IPS DF 6.9 (cell line): ENCODE data around the gene MMEL1.

Experiments
- DNase-seq: peaks from one replicate; pipeline ENCODE4 v3.0.0-alpha.2; 2013; ENCODE audit warnings: low read depth, low spot score
- H3K27ac ChIP-seq: one replicate; pipeline ENCODE4 v1.5.1; 2013; ENCODE audit warnings: low read length, control low read depth
- H3K27me3 ChIP-seq: 2 replicates; pipeline ENCODE4 v1.6.1; 2013; ENCODE audit warnings: mild to moderate bottlenecking, low read length; ENCODE audit not compliant: control insufficient read depth, insufficient read depth
- H3K36me3 ChIP-seq: 2 replicates; pipeline ENCODE4 v1.6.1; 2013; ENCODE audit warnings: low read length; ENCODE audit not compliant: control insufficient read depth, insufficient read depth
- H3K4me1 ChIP-seq: 2 replicates; pipeline ENCODE4 v1.6.1; 2013; ENCODE audit warnings: low read length; ENCODE audit not compliant: control insufficient read depth, insufficient read depth
- H3K4me3 ChIP-seq: 2 replicates; pipeline ENCODE4 v1.5.1; 2013; ENCODE audit warnings: mild to moderate bottlenecking, low read length
- H3K9me3 ChIP-seq: 2 replicates; pipeline ENCODE4 v1.6.1; 2013; ENCODE audit warnings: low read length, inconsistent platforms; ENCODE audit not compliant: control insufficient read depth, insufficient read depth
- WGBS: extraction: QIAGEN DNeasy Blood & Tissue Kit; methylation state at CpG from one replicate; pipeline ENCODE4 v1.1.7; 2013; ENCODE audit warnings: mixed read lengths, missing lambda C conversion rate; ENCODE audit not compliant: insufficient read length, insufficient coverage; 5-methylcytosine and 5-hydroxymethylcytosine counted together

Gene MMEL1

DNA sequence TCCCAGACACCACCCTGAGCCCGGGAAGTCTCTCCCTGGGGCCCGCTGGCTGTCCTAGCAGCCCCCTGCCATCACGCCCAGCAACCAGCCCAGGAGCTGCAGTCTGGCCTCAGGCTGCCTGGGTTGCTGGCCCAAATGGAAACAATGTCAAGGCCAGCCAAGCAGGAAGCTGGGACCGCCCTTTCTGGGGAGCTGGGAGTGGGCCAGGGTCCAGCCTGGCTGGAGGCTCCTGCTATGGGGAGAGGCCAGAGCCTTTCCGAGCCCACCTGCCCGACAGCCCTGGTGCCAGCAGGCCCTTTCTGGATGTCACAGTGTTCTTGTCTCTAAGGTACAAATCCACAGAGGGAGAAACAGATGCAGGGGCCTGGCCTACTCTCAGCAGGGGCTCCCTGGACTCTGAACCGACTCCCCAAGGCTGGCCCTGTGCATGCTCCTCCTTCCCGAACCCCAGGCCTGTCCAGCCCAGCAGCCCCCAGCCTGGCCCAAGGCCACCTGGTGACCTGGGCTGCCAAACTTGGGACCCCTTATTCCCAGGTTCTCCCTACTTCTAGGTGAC, 1.2 kb upstream of the MMEL1 start:
- no peak overlapping the region for H3K4me3 ChIP-seq
- H3K27ac ChIP-seq: no peak overlapping the region
- no peaks in the 10 kb centered on the region; the same call in 1 of the 2 replicates for H3K4me1 ChIP-seq
- no peak for DNase-seq
- WGBS: no CpG with 5 or more reads among the region's 8 CpGs
- H3K27me3 ChIP-seq: no peaks in the 10 kb centered on the region
- no peaks in the 10 kb centered on the region for H3K36me3 ChIP-seq
- peaks cover 55% of the 10 kb centered on the region for H3K9me3 ChIP-seq

DNA sequence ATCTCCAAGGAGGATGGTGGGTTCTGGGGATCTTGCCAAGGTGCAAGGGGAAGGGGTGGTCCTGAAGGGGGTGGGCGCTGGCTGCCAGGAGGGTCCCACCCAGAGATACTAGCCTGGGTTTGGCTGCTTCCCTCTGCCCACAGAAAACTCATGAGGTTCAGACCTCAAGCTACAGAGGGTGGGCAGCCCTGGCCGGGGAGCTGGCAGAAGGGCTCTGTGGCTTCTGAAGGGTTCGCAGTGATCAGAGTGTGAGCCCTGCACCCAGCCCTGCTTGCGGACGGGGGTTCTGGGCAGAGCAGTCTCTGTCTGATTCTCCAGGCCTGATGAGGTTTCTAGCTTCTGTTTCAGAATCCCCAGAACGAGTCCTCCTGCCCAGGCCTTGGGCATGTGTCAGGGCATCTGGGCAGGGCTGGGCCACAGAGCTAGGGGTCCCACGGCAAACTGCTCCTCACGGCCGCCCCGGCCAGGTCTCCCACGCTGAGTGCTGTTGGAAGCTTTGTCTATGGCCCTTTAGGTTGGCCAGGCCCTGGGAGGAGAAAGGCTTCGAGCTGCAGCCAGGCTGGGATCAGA, 635 bp upstream of the MMEL1 start:
- H3K4me3 ChIP-seq: no peak overlapping the region
- peaks cover 54% of the 10 kb centered on the region for H3K9me3 ChIP-seq
- H3K4me1 ChIP-seq: no peaks in the 10 kb centered on the region; the same call in 1 of the 2 replicates
- no peaks in the 10 kb centered on the region for H3K36me3 ChIP-seq
- no CpG with 5 or more reads among the region's 12 CpGs for WGBS
- H3K27me3 ChIP-seq: no peaks in the 10 kb centered on the region
- H3K27ac ChIP-seq: no peak overlapping the region
- DNase-seq: no peak

DNA sequence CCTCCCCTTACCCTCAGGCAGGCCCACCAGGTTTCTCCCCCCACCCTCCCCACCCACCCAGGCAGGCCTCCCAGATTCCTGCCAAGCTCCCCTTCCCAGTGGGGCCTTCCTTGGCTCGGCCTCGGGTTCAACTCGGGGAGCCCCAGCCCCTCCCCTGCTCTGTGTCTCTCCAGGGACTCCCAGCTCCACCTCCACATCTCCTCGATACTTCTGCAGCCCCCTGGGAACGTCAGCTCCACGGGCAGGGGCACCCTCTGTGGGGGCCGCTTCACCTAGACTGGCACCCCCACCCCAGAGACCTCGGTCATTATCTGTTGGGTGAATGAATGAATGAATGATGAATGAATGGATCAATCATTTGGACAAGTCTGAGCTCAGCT, 775 bp downstream of the MMEL1 start:
- Histone ChIP-seq H3K27me3 (no peaks in the 10 kb centered on the region), H3K4me1 (no peaks in the 10 kb centered on the region), H3K9me3 (peaks cover 51% of the 10 kb centered on the region), H3K36me3 (no peaks in the 10 kb centered on the region), H3K27ac (no peak overlapping the region), H3K4me3 (no peak overlapping the region)
- no peak for DNase-seq
- WGBS: no CpG with 5 or more reads among the region's 8 CpGs

DNA sequence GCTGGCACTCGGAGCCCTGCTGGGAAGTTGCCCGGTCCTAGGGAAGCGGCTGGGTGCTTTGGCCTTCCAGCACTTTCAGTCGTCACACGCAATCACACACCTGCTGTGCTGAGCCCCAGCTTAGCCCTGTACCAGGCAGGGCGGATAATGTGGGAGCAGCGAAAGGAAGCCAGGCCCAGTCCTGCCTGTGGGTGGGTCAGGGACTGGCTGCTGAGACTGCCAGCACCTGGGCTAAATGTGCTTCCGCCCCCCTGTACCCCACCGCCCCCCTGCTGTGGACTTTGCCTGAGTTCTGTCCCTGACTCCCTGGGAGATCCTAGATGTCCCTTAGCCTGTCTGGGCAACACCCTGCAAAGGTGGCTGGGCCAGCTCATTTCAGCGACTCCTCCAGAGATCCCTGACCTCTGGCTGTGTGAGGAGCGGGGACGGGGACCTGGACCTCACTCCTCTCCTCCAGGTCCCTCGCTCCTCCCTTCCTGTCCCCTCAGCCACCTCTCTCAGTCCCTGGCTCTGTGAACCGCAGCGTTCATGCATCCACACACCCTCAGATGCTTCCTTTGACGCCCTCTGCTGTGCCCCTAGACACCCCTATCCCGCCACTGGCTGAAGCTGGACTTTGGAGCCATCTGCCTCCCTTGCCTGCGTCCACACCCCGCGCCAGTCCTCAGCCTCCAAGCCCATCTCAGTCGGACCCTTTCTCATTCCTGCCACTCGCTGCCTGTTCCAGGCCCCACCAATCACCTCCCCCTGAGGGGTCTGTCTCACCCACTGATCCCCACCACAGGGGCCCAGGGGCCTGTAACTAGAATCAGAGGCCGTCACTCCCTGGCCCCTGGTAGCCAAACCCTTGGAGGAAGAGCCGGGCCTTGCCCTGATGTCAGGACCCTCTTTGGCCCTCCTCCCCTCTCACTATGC, 1.4 kb downstream of the MMEL1 start:
- no peak for DNase-seq
- H3K36me3 ChIP-seq: no peaks in the 10 kb centered on the region
- H3K27me3 ChIP-seq: no peaks in the 10 kb centered on the region
- no peak overlapping the region for H3K4me3 ChIP-seq
- no peak overlapping the region for H3K27ac ChIP-seq
- no CpG with 5 or more reads among the region's 24 CpGs for WGBS
- H3K9me3 ChIP-seq: peaks cover 48% of the 10 kb centered on the region
- no peaks in the 10 kb centered on the region for H3K4me1 ChIP-seq

GRCh38 chr1:2630498-2631135, 2.2 kb downstream of the MMEL1 start:
- no peak overlapping the region for H3K27ac ChIP-seq
- DNase-seq: no peak
- no peaks in the 10 kb centered on the region for H3K27me3 ChIP-seq
- H3K36me3 ChIP-seq: no peaks in the 10 kb centered on the region
- WGBS: no CpG with 5 or more reads among the region's 35 CpGs
- H3K4me3 ChIP-seq: no peak overlapping the region
- no peaks in the 10 kb centered on the region for H3K4me1 ChIP-seq
- H3K9me3 ChIP-seq: peaks cover 45% of the 10 kb centered on the region

DNA sequence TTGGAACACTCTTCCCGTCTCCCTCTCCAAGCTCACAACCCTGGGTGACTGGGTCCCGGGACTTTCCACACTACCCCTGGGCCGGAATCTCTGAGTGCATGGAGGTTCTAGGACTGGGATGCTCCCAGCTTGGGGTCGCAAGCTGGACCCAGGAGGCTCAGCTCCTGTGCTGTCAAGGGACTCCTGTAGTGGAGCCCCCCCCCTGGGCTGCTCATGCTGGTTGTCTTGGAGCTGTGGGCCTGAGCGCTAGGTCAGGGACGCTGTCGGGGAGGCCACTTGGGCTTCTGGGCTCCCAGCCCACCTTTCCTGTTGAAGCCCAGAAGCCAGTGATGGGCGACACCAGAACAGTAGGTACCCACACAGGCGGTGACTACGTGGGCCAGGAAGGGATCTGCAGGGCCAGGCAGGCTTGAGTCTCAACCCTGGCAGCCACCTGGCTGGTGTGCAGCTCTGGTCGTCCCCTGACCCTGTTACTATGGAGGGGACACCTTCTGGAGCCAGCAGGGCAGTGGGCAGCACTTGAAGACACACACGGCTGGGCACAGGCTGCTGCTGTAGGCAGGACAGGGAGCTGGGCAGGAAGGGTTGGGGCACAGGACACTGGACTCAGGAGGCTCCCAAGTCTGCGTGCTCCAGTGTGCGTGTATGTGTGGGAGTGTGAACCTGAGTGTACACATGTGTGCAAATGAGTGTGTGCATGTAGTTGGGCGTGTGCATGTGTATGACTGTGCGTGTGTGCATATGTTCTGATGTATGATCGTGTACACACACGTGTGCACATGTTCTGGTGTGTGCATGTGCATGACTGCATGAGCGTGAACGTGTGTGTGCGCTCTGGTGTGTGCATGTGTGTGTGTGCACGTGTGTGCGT, 3.0 kb downstream of the MMEL1 start:
- no peaks in the 10 kb centered on the region for H3K4me1 ChIP-seq
- no peak for DNase-seq
- no peaks in the 10 kb centered on the region for H3K36me3 ChIP-seq
- peaks cover 42% of the 10 kb centered on the region for H3K9me3 ChIP-seq
- no peaks in the 10 kb centered on the region for H3K27me3 ChIP-seq
- no peak overlapping the region for H3K27ac ChIP-seq
- H3K4me3 ChIP-seq: no peak overlapping the region
- no CpG with 5 or more reads among the region's 23 CpGs for WGBS

DNA sequence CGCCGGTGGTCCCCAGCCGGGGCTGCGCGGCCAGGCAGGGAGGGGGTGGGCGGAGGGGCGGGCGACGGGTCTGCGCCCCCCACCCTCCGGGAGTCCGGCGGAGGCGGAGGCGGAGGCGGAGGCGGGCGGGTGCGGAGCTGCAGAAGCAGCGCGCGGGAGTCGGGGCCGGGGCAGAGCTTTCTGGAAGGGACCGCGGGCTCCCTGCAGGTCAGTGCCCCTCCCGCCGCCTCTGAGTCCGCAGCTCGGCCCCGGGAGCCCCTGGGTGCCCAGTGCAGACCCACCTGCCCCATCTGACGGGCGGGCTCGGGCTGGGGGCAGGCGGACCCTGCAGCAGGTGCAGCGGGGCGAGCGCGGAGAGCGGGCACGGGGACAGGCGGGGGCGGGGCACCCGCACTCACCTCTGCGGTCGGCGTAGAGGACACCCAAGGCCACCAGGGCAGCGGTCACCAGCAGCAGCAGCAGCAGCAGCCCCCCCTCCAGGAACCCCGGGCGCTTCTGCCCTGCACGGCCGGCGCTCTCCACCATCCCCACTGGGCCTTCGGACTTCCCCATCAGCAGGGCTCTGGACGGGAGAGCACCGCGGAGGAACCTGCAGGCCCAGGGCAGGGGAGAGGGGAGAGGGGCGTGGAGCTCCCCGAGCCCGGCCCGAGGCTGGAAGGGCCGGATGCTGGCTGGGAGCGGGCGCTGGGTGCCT, 3.7 kb downstream of the MMEL1 start:
- H3K4me3 ChIP-seq: no peak overlapping the region

GRCh38 chr1:2628191-2628932, 4.5 kb downstream of the MMEL1 start:
- WGBS: no CpG with 5 or more reads among the region's 46 CpGs
- H3K27me3 ChIP-seq: no peaks in the 10 kb centered on the region
- no peak overlapping the region for H3K4me3 ChIP-seq
- no peak for DNase-seq
- H3K27ac ChIP-seq: no peak overlapping the region
- H3K9me3 ChIP-seq: peaks cover 39% of the 10 kb centered on the region
- H3K4me1 ChIP-seq: no peaks in the 10 kb centered on the region
- H3K36me3 ChIP-seq: no peaks in the 10 kb centered on the region

More for the DNA sequence above, 3.7 kb downstream of the MMEL1 start:
- peaks cover 41% of the 10 kb centered on the region for H3K9me3 ChIP-seq
- H3K27ac ChIP-seq: no peak overlapping the region
- H3K27me3 ChIP-seq: no peaks in the 10 kb centered on the region
- H3K4me1 ChIP-seq: no peaks in the 10 kb centered on the region
- no peak for DNase-seq
- no peaks in the 10 kb centered on the region for H3K36me3 ChIP-seq
- WGBS: no CpG with 5 or more reads among the region's 64 CpGs

GRCh38 chr1:2627746-2628145, 5.1 kb downstream of the MMEL1 start:
- Histone ChIP-seq H3K4me3 (no peak overlapping the region), H3K9me3 (peaks cover 35% of the 10 kb centered on the region), H3K27ac (no peak overlapping the region), H3K4me1 (no peaks in the 10 kb centered on the region), H3K27me3 (no peaks in the 10 kb centered on the region), H3K36me3 (no peaks in the 10 kb centered on the region)
- DNase-seq: no peak
- no CpG with 5 or more reads among the region's 6 CpGs for WGBS
